Measurements from ENCODE around the gene VEZT.

VEZT gene

GRCh38 chr12:95173392-95174251 lies 44.0 kb upstream of the VEZT start:
- no peaks in the 10 kb centered on the region for H3K27me3 ChIP-seq (ENCODE audit: insufficient read depth, low read depth)
- no peak overlapping the region for H3K9ac ChIP-seq
- no peaks in the 10 kb centered on the region for H4K20me1 ChIP-seq (ENCODE audit: insufficient read depth)
- H3K36me3 ChIP-seq (ENCODE audit: insufficient read depth): no peaks in the 10 kb centered on the region
- TF ChIP-seq CTCF (conservative IDR thresholded peaks at IDR 0.05; ENCODE audit: low read depth, low read length): no peak
- no peaks in the 10 kb centered on the region for H3K4me1 ChIP-seq (ENCODE audit: low read depth, poor library complexity, severe bottlenecking)
- H3K4me3 ChIP-seq (IDR thresholded peaks at IDR 0.05; ENCODE audit: insufficient read depth, low read depth, low read length): no peak overlapping the region
- H2AFZ ChIP-seq (ENCODE audit: low read depth): no peak overlapping the region
- no peaks in the 10 kb centered on the region for H3K79me2 ChIP-seq (ENCODE audit: insufficient read depth, low read depth)
- H3K27ac ChIP-seq: no peak overlapping the region
- H3K4me2 ChIP-seq: no peak overlapping the region

GRCh38 chr12:95177201-95177768 lies 40.3 kb upstream of the VEZT start:
- Histone ChIP-seq H3K27ac (no peak overlapping the region), H3K27me3 (ENCODE audit: insufficient read depth, low read depth) (no peaks in the 10 kb centered on the region), H3K9ac (no peak overlapping the region), H3K36me3 (ENCODE audit: insufficient read depth) (no peaks in the 10 kb centered on the region), H3K79me2 (ENCODE audit: insufficient read depth, low read depth) (no peaks in the 10 kb centered on the region), H2AFZ (ENCODE audit: low read depth) (no peak overlapping the region), H3K4me1 (ENCODE audit: low read depth, poor library complexity, severe bottlenecking) (no peaks in the 10 kb centered on the region), H3K4me2 (no peak overlapping the region), H3K4me3 (IDR thresholded peaks at IDR 0.05; ENCODE audit: insufficient read depth, low read depth, low read length) (no peak overlapping the region), H4K20me1 (ENCODE audit: insufficient read depth) (no peaks in the 10 kb centered on the region)
- TF ChIP-seq CTCF (conservative IDR thresholded peaks at IDR 0.05; ENCODE audit: low read depth, low read length): no peak

- Histone ChIP-seq H3K27ac (no peak overlapping the region), H3K27me3 (ENCODE audit: insufficient read depth, low read depth) (no peaks in the 10 kb centered on the region), H2AFZ (ENCODE audit: low read depth) (no peak overlapping the region), H3K36me3 (ENCODE audit: insufficient read depth) (no peaks in the 10 kb centered on the region), H3K79me2 (ENCODE audit: insufficient read depth, low read depth) (no peaks in the 10 kb centered on the region), H4K20me1 (ENCODE audit: insufficient read depth) (no peaks in the 10 kb centered on the region), H3K9ac (no peak overlapping the region), H3K4me1 (ENCODE audit: low read depth, poor library complexity, severe bottlenecking) (no peaks in the 10 kb centered on the region), H3K4me3 (IDR thresholded peaks at IDR 0.05; ENCODE audit: insufficient read depth, low read depth, low read length) (no peak overlapping the region), H3K4me2 (no peak overlapping the region)
- TF ChIP-seq CTCF (conservative IDR thresholded peaks at IDR 0.05; ENCODE audit: low read depth, low read length): no peak
Observed at GRCh38 chr12:95178136-95178535, 39.5 kb upstream of the VEZT start.

GRCh38 chr12:95179011-95179410 lies 38.6 kb upstream of the VEZT start:
- H3K9ac ChIP-seq: no peak overlapping the region
- no peak for TF ChIP-seq CTCF (conservative IDR thresholded peaks at IDR 0.05; ENCODE audit: low read depth, low read length)
- no peak overlapping the region for H2AFZ ChIP-seq (ENCODE audit: low read depth)
- H3K36me3 ChIP-seq (ENCODE audit: insufficient read depth): no peaks in the 10 kb centered on the region
- H3K4me2 ChIP-seq: no peak overlapping the region
- no peaks in the 10 kb centered on the region for H4K20me1 ChIP-seq (ENCODE audit: insufficient read depth)
- no peaks in the 10 kb centered on the region for H3K79me2 ChIP-seq (ENCODE audit: insufficient read depth, low read depth)
- H3K4me1 ChIP-seq (ENCODE audit: low read depth, poor library complexity, severe bottlenecking): no peaks in the 10 kb centered on the region
- no peak overlapping the region for H3K27ac ChIP-seq
- no peak overlapping the region for H3K4me3 ChIP-seq (IDR thresholded peaks at IDR 0.05; ENCODE audit: insufficient read depth, low read depth, low read length)
- no peaks in the 10 kb centered on the region for H3K27me3 ChIP-seq (ENCODE audit: insufficient read depth, low read depth)
